ENCODE data around the gene ZC3H18.
"Not testable (repeated sequence)": the region's sequence is repeated elsewhere in the genome, so short reads cannot be mapped to it uniquely, and the experiment has no call there.

Gene ZC3H18

GRCh38 chr16:88599825-88600538 lies 29.8 kb downstream of the ZC3H18 start:
- TF ChIP-seq TAF1 (IDR thresholded peaks at IDR 0.05; ENCODE audit: borderline replicate concordance, low read depth, low read length) (no peak), POLR2A (IDR thresholded peaks at IDR 0.05; ENCODE audit: low read depth, low read length) (no peak), POLR2AphosphoS5 (IDR thresholded peaks at IDR 0.05; ENCODE audit: low read depth, low read length) (no peak)
- FAIRE-seq: no peak
- DNase-seq (ENCODE audit: insufficient read length): no peak

GRCh38 chr16:88600539-88600896 lies 30.3 kb downstream of the ZC3H18 start:
- TF ChIP-seq POLR2AphosphoS5 (IDR thresholded peaks at IDR 0.05; ENCODE audit: low read depth, low read length): no peak
- TF ChIP-seq POLR2A (IDR thresholded peaks at IDR 0.05; ENCODE audit: low read depth, low read length): no peak
- FAIRE-seq: no peak

GRCh38 chr16:88601313-88602036 lies 31.3 kb downstream of the ZC3H18 start:
- DNase-seq (ENCODE audit: insufficient read length) (no peak), FAIRE-seq (no peak)
- no peak for TF ChIP-seq TAF1 (IDR thresholded peaks at IDR 0.05; ENCODE audit: borderline replicate concordance, low read depth, low read length)
- no peak for TF ChIP-seq POLR2AphosphoS5 (IDR thresholded peaks at IDR 0.05; ENCODE audit: low read depth, low read length)
- no peak for TF ChIP-seq POLR2A (IDR thresholded peaks at IDR 0.05; ENCODE audit: low read depth, low read length)

More at GRCh38 chr16:88600539-88600896, 30.3 kb downstream of the ZC3H18 start:
- no peak for DNase-seq (ENCODE audit: insufficient read length)

- no peak for DNase-seq (ENCODE audit: insufficient read length)
- FAIRE-seq: no peak
- TF ChIP-seq POLR2A (IDR thresholded peaks at IDR 0.05; ENCODE audit: low read depth, low read length) (no peak), POLR2AphosphoS5 (IDR thresholded peaks at IDR 0.05; ENCODE audit: low read depth, low read length) (no peak), TAF1 (IDR thresholded peaks at IDR 0.05; ENCODE audit: borderline replicate concordance, low read depth, low read length) (no peak)
Observed at GRCh38 chr16:88602091-88602490, 31.9 kb downstream of the ZC3H18 start.

GRCh38 chr16:88605186-88606147 lies 35.3 kb downstream of the ZC3H18 start:
- DNase-seq (ENCODE audit: insufficient read length): no peak
- TF ChIP-seq POLR2A (IDR thresholded peaks at IDR 0.05; ENCODE audit: low read depth, low read length): no peak
- no peak for FAIRE-seq

GRCh38 chr16:88606148-88606757 lies 36.0 kb downstream of the ZC3H18 start:
- FAIRE-seq: no peak
- no peak for DNase-seq (ENCODE audit: insufficient read length)
- TF ChIP-seq POLR2A (IDR thresholded peaks at IDR 0.05; ENCODE audit: low read depth, low read length) (no peak), POLR2AphosphoS5 (IDR thresholded peaks at IDR 0.05; ENCODE audit: low read depth, low read length) (no peak), TAF1 (IDR thresholded peaks at IDR 0.05; ENCODE audit: borderline replicate concordance, low read depth, low read length) (no peak)

- DNase-seq (ENCODE audit: insufficient read length): no peak
- TF ChIP-seq POLR2A (IDR thresholded peaks at IDR 0.05; ENCODE audit: low read depth, low read length) (no peak), POLR2AphosphoS5 (IDR thresholded peaks at IDR 0.05; ENCODE audit: low read depth, low read length) (no peak), TAF1 (IDR thresholded peaks at IDR 0.05; ENCODE audit: borderline replicate concordance, low read depth, low read length) (no peak)
- FAIRE-seq: no peak
Observed at GRCh38 chr16:88608076-88608475, 37.9 kb downstream of the ZC3H18 start.

- not testable (repeated sequence) for DNase-seq (ENCODE audit: insufficient read length); FAIRE-seq
Observed at GRCh38 chr16:88609426-88609825, 39.2 kb downstream of the ZC3H18 start.

GRCh38 chr16:88610080-88610479 lies 39.9 kb downstream of the ZC3H18 start:
- DNase-seq (ENCODE audit: insufficient read length) (no peak), FAIRE-seq (no peak)
- TF ChIP-seq TAF1 (IDR thresholded peaks at IDR 0.05; ENCODE audit: borderline replicate concordance, low read depth, low read length): no peak
- no peak for TF ChIP-seq POLR2AphosphoS5 (IDR thresholded peaks at IDR 0.05; ENCODE audit: low read depth, low read length)
- TF ChIP-seq POLR2A (IDR thresholded peaks at IDR 0.05; ENCODE audit: low read depth, low read length): no peak

GRCh38 chr16:88610909-88611812 lies 41.0 kb downstream of the ZC3H18 start:
- TF ChIP-seq TAF1 (IDR thresholded peaks at IDR 0.05; ENCODE audit: borderline replicate concordance, low read depth, low read length) (no peak), POLR2AphosphoS5 (IDR thresholded peaks at IDR 0.05; ENCODE audit: low read depth, low read length) (no peak), POLR2A (IDR thresholded peaks at IDR 0.05; ENCODE audit: low read depth, low read length) (no peak)
- FAIRE-seq (no peak), DNase-seq (ENCODE audit: insufficient read length) (no peak)

All from GM12892 (cell line).